ENCODE measurements around the gene C16orf89. TPM values are rescaled to one million over a fixed set of nuclear protein-coding genes. Genes with fewer than 3 reads are reported as not detected.

The C16orf89 gene
- total RNA-seq, 1 experiment from 2014 or later = not detected

DNA sequence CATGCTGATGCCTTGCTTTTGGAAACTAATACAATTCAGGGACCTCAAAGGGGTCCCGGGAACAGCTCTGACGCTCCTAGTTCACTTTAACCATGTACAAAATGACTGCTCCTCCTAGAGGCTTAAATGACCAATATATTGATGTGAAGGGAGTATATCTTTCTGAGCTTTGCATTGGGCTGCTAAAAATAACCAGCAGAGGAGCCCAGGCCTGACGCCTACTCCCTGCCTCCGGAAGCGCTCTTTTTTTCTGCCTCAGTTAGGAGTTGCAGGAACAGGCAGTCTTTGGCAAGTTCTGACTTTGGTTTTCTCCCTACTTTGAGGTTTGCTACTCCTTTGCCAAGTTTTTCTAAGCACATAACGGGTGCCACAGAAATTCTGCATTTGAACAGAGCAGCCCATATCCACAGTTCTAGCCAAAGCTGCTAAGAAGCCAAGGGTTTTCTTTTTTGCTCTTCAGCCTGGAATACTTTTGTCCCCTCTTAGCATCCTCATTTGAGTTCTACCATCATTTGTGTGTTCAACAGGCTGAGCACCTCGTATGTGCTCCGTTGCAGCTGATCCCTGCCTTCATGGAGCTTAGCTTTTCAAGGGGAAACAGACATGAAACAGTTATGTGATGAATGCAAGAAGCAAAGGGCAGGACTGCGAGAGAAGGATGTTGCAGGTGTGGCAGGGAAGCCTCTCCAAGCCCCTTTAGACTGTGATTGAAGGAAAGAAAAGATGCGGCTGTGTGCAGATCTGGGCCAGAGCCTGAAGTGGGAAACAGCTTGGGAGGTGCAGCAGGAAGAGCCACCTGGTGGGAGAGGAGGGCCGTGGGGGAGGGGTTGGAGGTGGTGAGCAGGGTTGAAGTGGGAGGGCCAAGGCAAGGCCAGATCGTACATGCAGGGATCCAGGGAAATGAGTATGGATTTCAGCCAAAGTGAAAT lies 29.3 kb downstream of the C16orf89 start:
- H3K4me3 ChIP-seq = no peak overlapping the region
- TF ChIP-seq CTCF (conservative IDR thresholded peaks at IDR 0.05) (no peak), EZH2 (IDR thresholded peaks at IDR 0.05; ENCODE audit: low read depth) (no peak)
- H3K79me2 ChIP-seq (ENCODE audit: low read depth) = 0 out of 2 replicates have a peak, but pooled peaks cover 3% of the 10 kb centered on the region
- no peaks in the 10 kb centered on the region for H3K36me3 ChIP-seq (ENCODE audit: low read depth)
- BruUV-seq (replicated peaks) = no TSS peak
- no peaks in the 10 kb centered on the region for H3K9me2 ChIP-seq (ENCODE audit: insufficient read depth)
- CTCF ChIA-PET = no interaction called here
- intact Hi-C loops (cut with micrococcal nuclease; ENCODE audit: unreplicated experiment) = no loop called here
- peaks cover 2% of the 10 kb centered on the region for H3F3A ChIP-seq (ENCODE audit: insufficient read depth, low read depth)
- no peaks in the 10 kb centered on the region for H3K9me3 ChIP-seq (ENCODE audit: insufficient read depth, low read depth)
- POLR2A ChIA-PET (ENCODE audit: unreplicated experiment) = no interaction called here
- no peaks in the 10 kb centered on the region for H4K20me1 ChIP-seq (ENCODE audit: insufficient read depth)
- no peaks in the 10 kb centered on the region for H3K27me3 ChIP-seq (ENCODE audit: insufficient read depth, low read depth)
- no peak overlapping the region for H2AFZ ChIP-seq
- H3K4me1 ChIP-seq (replicated peaks; ENCODE audit: insufficient read depth) = peaks cover 20% of the 10 kb centered on the region
- H3K4me2 ChIP-seq = no peak overlapping the region
- DNase-seq = no peak
- H3K27ac ChIP-seq = no peak overlapping the region

GRCh38 chr16:5035909-5036227 lies 29.9 kb downstream of the C16orf89 start:
- no peaks in the 10 kb centered on the region for H4K20me1 ChIP-seq (ENCODE audit: insufficient read depth)
- H3K36me3 ChIP-seq (ENCODE audit: low read depth) = no peaks in the 10 kb centered on the region
- H3K4me1 ChIP-seq (replicated peaks; ENCODE audit: insufficient read depth) = peaks cover 14% of the 10 kb centered on the region
- POLR2A ChIA-PET (ENCODE audit: unreplicated experiment) = no interaction called here
- H3F3A ChIP-seq (ENCODE audit: insufficient read depth, low read depth) = no peaks in the 10 kb centered on the region
- H3K4me3 ChIP-seq = no peak overlapping the region
- no peak for DNase-seq
- 0 out of 2 replicates have a peak, but pooled peaks cover 3% of the 10 kb centered on the region for H3K79me2 ChIP-seq (ENCODE audit: low read depth)
- H3K9me3 ChIP-seq (ENCODE audit: insufficient read depth, low read depth) = no peaks in the 10 kb centered on the region
- CTCF ChIA-PET = no interaction called here
- H3K4me2 ChIP-seq = no peak overlapping the region
- TF ChIP-seq EZH2 (IDR thresholded peaks at IDR 0.05; ENCODE audit: low read depth) (no peak), CTCF (conservative IDR thresholded peaks at IDR 0.05) (no peak)
- H3K27ac ChIP-seq = no peak overlapping the region
- no peaks in the 10 kb centered on the region for H3K9me2 ChIP-seq (ENCODE audit: insufficient read depth)
- no peaks in the 10 kb centered on the region for H3K27me3 ChIP-seq (ENCODE audit: insufficient read depth, low read depth)
- intact Hi-C loops (cut with micrococcal nuclease; ENCODE audit: unreplicated experiment) = no loop called here
- no TSS peak for BruUV-seq (replicated peaks)
- H2AFZ ChIP-seq = no peak overlapping the region

DNA sequence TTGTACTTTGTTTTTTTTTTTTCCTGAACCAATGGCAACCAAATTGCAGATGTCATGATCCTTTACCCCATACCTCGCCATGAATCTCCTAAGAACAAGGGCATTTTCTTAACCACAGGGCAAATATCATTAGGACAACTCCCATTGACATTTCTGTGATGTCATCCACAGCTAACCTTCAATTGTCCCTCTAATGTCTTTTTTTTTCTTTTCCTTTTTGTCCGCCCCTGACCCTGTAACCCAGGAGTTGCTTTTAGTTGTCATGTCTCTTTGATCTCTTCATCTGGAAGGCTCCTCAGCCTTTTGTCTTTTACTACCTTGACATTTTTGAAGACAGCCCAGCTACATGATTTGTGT lies 31.6 kb downstream of the C16orf89 start:
- Histone ChIP-seq H3K36me3 (ENCODE audit: low read depth) (no peaks in the 10 kb centered on the region), H2AFZ (peak overlapping the region; percentile 93), H3K4me1 (replicated peaks; ENCODE audit: insufficient read depth) (peaks cover 12% of the 10 kb centered on the region), H3K27me3 (ENCODE audit: insufficient read depth, low read depth) (no peaks in the 10 kb centered on the region), H3K9me2 (ENCODE audit: insufficient read depth) (no peaks in the 10 kb centered on the region), H4K20me1 (ENCODE audit: insufficient read depth) (no peaks in the 10 kb centered on the region), H3K4me2 (peak overlapping the region; percentile 76), H3K79me2 (ENCODE audit: low read depth) (0 out of 2 replicates have a peak, but pooled peaks cover 3% of the 10 kb centered on the region), H3F3A (ENCODE audit: insufficient read depth, low read depth) (no peaks in the 10 kb centered on the region), H3K9me3 (ENCODE audit: insufficient read depth, low read depth) (no peaks in the 10 kb centered on the region), H3K4me3 (peak overlapping the region; percentile 59), H3K27ac (no peak overlapping the region)
- POLR2A ChIA-PET (ENCODE audit: unreplicated experiment) = interaction anchor here (0.6 to 0.7 kb wide), 4 partner anchors 13 to 645 kb away, joined by 4 to 13 read pairs (median 8); partner anchors contain the start of gene ANKS3
- TF ChIP-seq EZH2 (IDR thresholded peaks at IDR 0.05; ENCODE audit: low read depth) = no peak
- TF ChIP-seq CTCF (conservative IDR thresholded peaks at IDR 0.05) = no peak
- CTCF ChIA-PET = no interaction called here
- intact Hi-C loops (cut with micrococcal nuclease; ENCODE audit: unreplicated experiment) = no loop called here
- TSS peak; percentile 80 for BruUV-seq (replicated peaks)
- no peak for DNase-seq

Measured in PC-9 (cell line).